Keratinocyte (primary cell): Measurements from ENCODE around the gene ZNF467. TPM values are rescaled to one million over a fixed set of nuclear protein-coding genes. Genes with fewer than 3 reads are reported as not detected.

ENCODE experiments used
- DNase-seq: peaks from one replicate; pipeline ENCODE4 v3.0.0-alpha.2; 2011; ENCODE audit warnings: low read depth, missing footprints, low spot score
- FAIRE-seq: peaks from 2 replicates; lab custom pipeline; 2011; peaks lifted over from hg19 to GRCh38; lab: Jason Lieb, UNC
- H2AFZ ChIP-seq: 2 replicates; pipeline ENCODE4 v1.6.0; 2012; ENCODE audit warnings: low read length, control low read depth, inconsistent platforms; ENCODE audit not compliant: control insufficient read depth
- H3K27ac ChIP-seq: 2 replicates; pipeline ENCODE4 v1.5.1; 2011; ENCODE audit warnings: low read length; ENCODE audit not compliant: control insufficient read depth, insufficient read depth
- H3K27me3 ChIP-seq: 3 replicates; pipeline ENCODE4 v1.6.0; 2011; ENCODE audit warnings: low read length; ENCODE audit not compliant: control insufficient read depth, insufficient read depth; ENCODE audit errors: extremely low read depth
- H3K36me3 ChIP-seq, 2 experiments: 2 replicates in 1 of 2; 3 replicates in 1 of 2; pipeline ENCODE4 v1.5.1; 2011; ENCODE audit warnings: low read length in 2 of 2, mild to moderate bottlenecking in 1 of 2; ENCODE audit not compliant: control insufficient read depth in 2 of 2, insufficient read depth in 2 of 2; ENCODE audit errors: extremely low read depth in 1 of 2
- H3K4me1 ChIP-seq: 3 replicates; pipeline ENCODE4 v1.5.1; 2011; ENCODE audit warnings: low read length; ENCODE audit not compliant: control insufficient read depth, insufficient read depth; ENCODE audit errors: extremely low read depth
- H3K4me2 ChIP-seq: 3 replicates; pipeline ENCODE4 v1.6.0; 2011; ENCODE audit warnings: low read depth, low read length; ENCODE audit not compliant: control insufficient read depth, insufficient read depth; ENCODE audit errors: extremely low read depth
- H3K4me3 ChIP-seq, 3 experiments: fragments of 200-600 bp in 1 of 3; sonication (generic) in 1 of 3; 2 replicates in 2 of 3; 3 replicates in 1 of 3; pipeline ENCODE4 v1.5.1; 2011 to 2016; ENCODE audit warnings: low read length in 3 of 3, mild to moderate bottlenecking in 3 of 3, control low read depth in 2 of 3, inconsistent platforms in 1 of 3, low read depth in 1 of 3, mixed read lengths in 1 of 3, mixed run types in 1 of 3, moderate library complexity in 1 of 3; ENCODE audit not compliant: control insufficient read depth in 2 of 3, insufficient read depth in 2 of 3; ENCODE audit errors: extremely low read depth in 1 of 3
- H3K79me2 ChIP-seq: 2 replicates; pipeline ENCODE4 v1.6.0; 2012; ENCODE audit warnings: low read length; ENCODE audit not compliant: control insufficient read depth, insufficient read depth
- H3K9ac ChIP-seq: 3 replicates; pipeline ENCODE4 v1.6.0; 2011; ENCODE audit warnings: low read length; ENCODE audit not compliant: control insufficient read depth, insufficient read depth; ENCODE audit errors: extremely low read depth
- H3K9me1 ChIP-seq: 3 replicates; pipeline ENCODE4 v1.6.0; 2011; ENCODE audit warnings: low read length; ENCODE audit not compliant: control insufficient read depth, insufficient read depth; ENCODE audit errors: extremely low read depth
- H3K9me3 ChIP-seq: 2 replicates; pipeline ENCODE4 v1.5.1; 2012; ENCODE audit warnings: low read depth, low read length; ENCODE audit not compliant: control insufficient read depth
- H4K20me1 ChIP-seq: 3 replicates; pipeline ENCODE4 v1.6.0; 2011; ENCODE audit warnings: low read length; ENCODE audit not compliant: control insufficient read depth, insufficient read depth; ENCODE audit errors: extremely low read depth
- CTCF ChIP-seq, 3 experiments: IDR thresholded peaks in 1 of 3; conservative IDR thresholded peaks in 1 of 3; optimal IDR thresholded peaks in 1 of 3; 2 replicates in 2 of 3; 3 replicates in 1 of 3; pipeline versions ENCODE3 to v1.5.1; 2011; ENCODE audit warnings: low read length in 3 of 3, mild to moderate bottlenecking in 3 of 3, moderate library complexity in 2 of 3, control low read depth in 1 of 3, inconsistent platforms in 1 of 3; ENCODE audit not compliant: insufficient read depth in 2 of 3; ENCODE audit errors: extremely low read depth in 1 of 3
- EZH2 ChIP-seq: IDR thresholded peaks from one replicate; pipeline ENCODE4 v1.6.1; 2012; ENCODE audit warnings: inconsistent platforms, mild to moderate bottlenecking, low read length, moderate library complexity
- dilution Hi-C: fragments of 300-500 bp; cut with MboI; formaldehyde crosslinking; loops from one replicate; pipeline ENCODE4 v1.7.0; 2020; ENCODE audit warnings: low sequenced_read_pairs; ENCODE audit not compliant: extremely low pct_ligation_motif_present
- polyA plus RNA-seq, 5 experiments: library from polyadenylated mRNA; depleted of rRNA in 3 of 5; stranded (reverse) in 3 of 5; stranded (forward) in 1 of 5; unstranded in 1 of 5; fragments of >200 nt; gene quantifications; 1 replicate in 1 of 5; 2 replicates in 3 of 5; 3 replicates in 1 of 5; pipeline versions ENCODE4 v1.2.1 to v1.2.3, GENCODE V29; 2011 to 2012; ENCODE audit warnings: missing spikeins in 2 of 5, low read depth in 1 of 5, low replicate concordance in 1 of 5

ZNF467 gene
- polyA plus RNA-seq, 1 donor (not counting 4 experiments of a cell fraction or from before 2014, with no cell fraction given): 0.31 TPM

GRCh38 chr7:149815121-149815520 lies 41.7 kb upstream of the ZNF467 start:
- dilution Hi-C loops: no loop called here
- Histone ChIP-seq H4K20me1 (no peaks in the 10 kb centered on the region), H3K4me1 (no peaks in the 10 kb centered on the region), H3K9me1 (no peaks in the 10 kb centered on the region), H3K27ac (no peak overlapping the region), H3K4me3 (no peak overlapping the region), H3K27me3 (no peaks in the 10 kb centered on the region), H3K4me2 (no peak overlapping the region), H3K9ac (no peak overlapping the region), H3K79me2 (no peaks in the 10 kb centered on the region), H2AFZ (no peak overlapping the region), H3K36me3 (no peaks in the 10 kb centered on the region), H3K9me3 (no peaks in the 10 kb centered on the region)
- FAIRE-seq: no peak
- DNase-seq: no peak
- TF ChIP-seq CTCF (optimal IDR thresholded peaks at IDR 0.05 in 1 of 3, IDR thresholded peaks at IDR 0.05 in 1 of 3, conservative IDR thresholded peaks at IDR 0.05 in 1 of 3; ENCODE audit: extremely low read depth in 1 of 3, insufficient read depth in 2 of 3, low read length in 3 of 3) (no peak), EZH2 (no peak)

- no peaks in the 10 kb centered on the region for H4K20me1 ChIP-seq
- H3K4me2 ChIP-seq: no peak overlapping the region
- no peaks in the 10 kb centered on the region for H3K4me1 ChIP-seq
- no peaks in the 10 kb centered on the region for H3K27me3 ChIP-seq
- TF ChIP-seq CTCF (optimal IDR thresholded peaks at IDR 0.05 in 1 of 3, IDR thresholded peaks at IDR 0.05 in 1 of 3, conservative IDR thresholded peaks at IDR 0.05 in 1 of 3; ENCODE audit: extremely low read depth in 1 of 3, insufficient read depth in 2 of 3, low read length in 3 of 3) (no peak), EZH2 (no peak)
- H2AFZ ChIP-seq: no peak overlapping the region
- dilution Hi-C loops: no loop called here
- DNase-seq (no peak), FAIRE-seq (no peak)
- no peaks in the 10 kb centered on the region for H3K79me2 ChIP-seq
- H3K36me3 ChIP-seq: no peaks in the 10 kb centered on the region
- no peaks in the 10 kb centered on the region for H3K9me1 ChIP-seq
- H3K27ac ChIP-seq: no peak overlapping the region
- no peak overlapping the region for H3K4me3 ChIP-seq
- H3K9ac ChIP-seq: no peak overlapping the region
- H3K9me3 ChIP-seq: no peaks in the 10 kb centered on the region
Observed at GRCh38 chr7:149814494-149814893, 41.1 kb upstream of the ZNF467 start.
